ENCODE results near the gene ZNF827. TPM values are rescaled to one million over a fixed set of nuclear protein-coding genes. Genes with fewer than 3 reads are reported as not detected.
A peak's percentile ranks its signal among the peaks of the same experiment; 100 is the strongest.

Gene ZNF827, protein sequence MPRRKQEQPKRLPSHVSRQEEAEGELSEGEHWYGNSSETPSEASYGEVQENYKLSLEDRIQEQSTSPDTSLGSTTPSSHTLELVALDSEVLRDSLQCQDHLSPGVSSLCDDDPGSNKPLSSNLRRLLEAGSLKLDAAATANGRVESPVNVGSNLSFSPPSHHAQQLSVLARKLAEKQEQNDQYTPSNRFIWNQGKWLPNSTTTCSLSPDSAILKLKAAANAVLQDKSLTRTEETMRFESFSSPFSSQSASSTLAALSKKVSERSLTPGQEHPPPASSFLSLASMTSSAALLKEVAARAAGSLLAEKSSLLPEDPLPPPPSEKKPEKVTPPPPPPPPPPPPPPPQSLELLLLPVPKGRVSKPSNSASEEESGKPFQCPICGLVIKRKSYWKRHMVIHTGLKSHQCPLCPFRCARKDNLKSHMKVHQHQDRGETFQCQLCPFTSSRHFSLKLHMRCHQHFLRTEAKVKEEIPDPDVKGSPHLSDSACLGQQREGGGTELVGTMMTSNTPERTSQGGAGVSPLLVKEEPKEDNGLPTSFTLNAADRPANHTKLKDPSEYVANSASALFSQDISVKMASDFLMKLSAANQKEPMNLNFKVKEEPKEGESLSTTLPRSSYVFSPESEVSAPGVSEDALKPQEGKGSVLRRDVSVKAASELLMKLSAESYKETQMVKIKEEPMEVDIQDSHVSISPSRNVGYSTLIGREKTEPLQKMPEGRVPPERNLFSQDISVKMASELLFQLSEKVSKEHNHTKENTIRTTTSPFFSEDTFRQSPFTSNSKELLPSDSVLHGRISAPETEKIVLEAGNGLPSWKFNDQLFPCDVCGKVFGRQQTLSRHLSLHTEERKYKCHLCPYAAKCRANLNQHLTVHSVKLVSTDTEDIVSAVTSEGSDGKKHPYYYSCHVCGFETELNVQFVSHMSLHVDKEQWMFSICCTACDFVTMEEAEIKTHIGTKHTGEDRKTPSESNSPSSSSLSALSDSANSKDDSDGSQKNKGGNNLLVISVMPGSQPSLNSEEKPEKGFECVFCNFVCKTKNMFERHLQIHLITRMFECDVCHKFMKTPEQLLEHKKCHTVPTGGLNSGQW
- 10.5 TPM for total RNA-seq
- long read RNA-seq, partial matches to known transcripts: 1 of 9 reads
- long read RNA-seq, other reads (novel, unspliced or antisense): 8 of 9 reads

DNA sequence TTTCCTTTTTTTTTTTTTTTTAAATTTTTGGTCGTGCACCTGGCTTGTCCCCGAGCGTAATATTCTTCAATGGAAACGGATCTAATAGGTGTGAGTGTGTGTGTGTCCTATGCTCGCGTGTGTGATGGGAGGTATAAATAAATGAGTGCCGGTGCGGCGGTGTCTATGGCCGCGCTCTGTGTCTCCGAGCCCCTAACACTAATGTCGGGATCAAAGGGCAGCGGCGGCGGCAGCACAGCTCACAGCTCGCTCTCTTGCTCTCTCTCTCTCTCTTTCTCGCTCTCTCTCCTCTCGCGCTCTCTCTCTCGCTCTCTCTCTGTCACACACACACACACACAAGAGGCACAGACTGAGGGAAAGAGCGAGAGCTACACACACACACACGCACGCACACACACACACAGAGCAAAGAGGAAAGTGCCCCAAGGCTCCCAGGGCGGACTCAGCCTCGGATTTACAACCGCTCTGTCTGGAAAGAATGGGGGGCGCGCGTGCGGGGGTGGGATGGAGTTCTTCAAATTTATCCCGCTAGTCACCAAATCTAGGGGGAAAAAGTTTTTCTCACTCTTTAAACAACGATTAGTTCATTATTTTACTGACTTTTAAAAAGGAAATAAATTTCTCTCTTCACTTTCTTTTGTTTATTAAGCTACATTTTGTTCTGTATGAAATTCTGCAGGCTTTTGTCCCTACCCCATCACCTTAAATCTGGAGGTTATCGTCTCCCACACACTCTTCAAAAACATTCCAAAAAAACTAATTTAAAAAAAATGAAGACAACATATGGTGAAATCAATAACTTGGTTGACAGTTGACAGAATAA lies at the start of gene ZNF827:
ZNF827 (minus strand) TSS at position 206 of the 823 bp plus-strand sequence. CDS start 416 bp downstream, outside the sequence.
- no peak for DNase-seq (ENCODE audit: low spot score)

DNA sequence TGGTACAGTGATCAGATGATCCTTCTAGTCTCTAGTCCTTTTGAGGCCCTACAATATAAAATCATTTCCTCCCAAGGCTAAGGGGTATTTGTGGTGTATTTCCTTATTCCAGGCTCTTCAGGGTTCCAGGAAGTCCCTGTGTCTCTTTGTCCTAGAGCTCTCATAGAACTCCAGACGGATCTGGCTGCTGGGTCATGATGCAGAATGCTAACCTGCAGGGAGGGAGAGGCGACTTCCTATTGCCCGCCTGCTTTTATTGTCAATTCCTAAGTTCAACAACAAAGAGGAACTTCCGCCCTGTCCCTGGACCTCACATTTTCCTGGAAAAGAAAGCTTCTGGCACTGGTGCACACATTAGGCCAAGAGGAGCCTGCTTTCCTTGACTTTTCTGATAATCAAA lies 45.9 kb upstream of the ZNF827 start:
- DNase-seq (ENCODE audit: low spot score): no peak

DNA sequence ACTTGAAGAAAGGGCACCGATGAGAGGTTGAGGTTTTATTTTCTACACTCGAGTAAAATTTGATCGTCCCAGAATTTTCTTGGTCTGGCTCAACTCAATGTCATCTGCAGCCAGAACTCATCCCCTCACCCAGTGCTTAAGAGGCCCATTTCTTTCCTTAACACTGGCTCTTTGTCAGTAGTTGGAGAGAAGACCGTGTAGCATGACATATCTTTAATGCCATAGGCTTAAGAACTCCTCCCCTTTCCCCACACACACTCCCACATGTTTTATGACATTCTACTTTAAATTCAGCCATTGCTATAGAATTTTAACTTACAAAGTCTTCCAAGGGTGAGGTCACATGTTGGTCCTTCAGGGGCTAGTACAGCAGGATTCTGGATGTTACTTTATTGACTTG lies 44.2 kb upstream of the ZNF827 start:
- no peak for DNase-seq (ENCODE audit: low spot score)

DNA sequence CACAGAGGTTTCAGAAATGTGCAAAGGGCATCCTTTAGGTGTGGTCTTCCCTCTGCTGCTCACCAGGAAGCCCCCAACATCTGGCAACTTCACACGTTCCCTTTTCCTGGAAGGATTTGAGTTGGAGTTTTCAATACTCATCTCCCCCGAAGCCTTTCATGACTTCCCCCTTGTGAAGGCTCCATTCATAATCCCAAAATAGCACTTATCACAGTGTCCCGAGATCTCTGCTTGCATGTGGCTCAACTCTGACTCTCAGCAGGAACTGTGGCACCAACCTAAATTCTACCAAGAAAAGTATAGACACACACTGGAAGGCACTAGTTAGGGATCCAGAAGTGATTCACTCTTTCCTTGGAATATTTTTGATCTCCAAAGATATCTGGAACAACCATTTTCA lies 40.5 kb upstream of the ZNF827 start:
- DNase-seq (ENCODE audit: low spot score): no peak

DNA sequence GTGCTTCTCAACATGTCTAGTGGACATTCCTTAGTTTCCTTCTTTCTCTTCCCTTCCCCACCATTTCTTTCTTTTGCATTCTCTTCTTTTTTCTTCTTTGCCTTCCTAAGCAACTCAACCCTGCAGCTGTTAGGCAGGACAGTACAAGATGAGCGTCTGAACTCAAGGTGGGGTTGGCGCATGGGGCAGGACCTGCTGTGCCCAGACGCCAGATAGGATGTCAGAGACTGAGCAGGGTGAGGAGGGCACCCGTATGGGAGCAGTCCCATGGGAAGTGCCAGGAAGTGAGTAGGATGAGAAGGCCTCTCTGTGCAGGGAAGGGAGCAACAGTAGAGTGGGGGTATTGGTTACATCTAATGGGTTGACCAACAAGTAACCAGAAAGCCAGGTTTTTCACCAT lies 38.1 kb upstream of the ZNF827 start:
- no peak for DNase-seq (ENCODE audit: low spot score)

DNA sequence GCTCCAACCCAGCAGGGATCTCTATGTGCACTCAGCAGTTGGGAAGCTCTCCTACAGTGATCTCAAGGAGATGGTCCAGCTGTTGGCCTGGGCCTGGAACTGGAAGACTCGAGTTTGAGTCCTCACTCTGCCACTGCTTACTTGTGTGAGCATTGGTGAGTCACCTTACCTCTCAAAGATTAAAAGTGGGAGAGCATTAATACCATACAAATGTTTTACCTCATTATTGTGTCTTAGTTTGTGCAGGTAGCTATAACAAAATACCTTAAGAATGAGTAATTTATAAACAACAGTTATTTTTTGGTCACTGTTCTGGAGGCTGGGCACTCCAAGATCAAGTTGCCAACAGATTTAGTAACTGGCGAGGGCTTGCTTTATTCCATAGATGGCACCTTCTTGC lies 21.4 kb upstream of the ZNF827 start:
- DNase-seq (ENCODE audit: low spot score): no peak

DNA sequence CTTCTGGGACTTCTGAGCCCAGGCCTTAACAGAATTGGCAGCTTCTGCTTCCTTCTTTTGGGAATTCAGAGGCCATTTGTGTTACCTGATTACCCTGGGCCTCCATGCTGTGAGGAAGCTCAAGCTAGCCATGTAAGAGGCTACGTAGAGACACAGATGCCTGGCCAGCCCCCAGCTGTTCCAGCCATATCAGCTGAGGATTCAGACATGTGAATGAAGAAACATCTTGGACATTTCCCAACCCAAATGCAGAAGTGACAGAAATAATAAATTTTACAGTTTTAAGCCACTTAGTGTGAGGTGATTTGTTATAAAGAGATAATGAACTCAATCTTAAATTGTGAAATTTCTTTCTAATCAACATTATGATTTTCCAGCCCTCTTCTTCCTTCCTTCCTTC lies 18.7 kb upstream of the ZNF827 start:
- no peak for DNase-seq (ENCODE audit: low spot score)

DNA sequence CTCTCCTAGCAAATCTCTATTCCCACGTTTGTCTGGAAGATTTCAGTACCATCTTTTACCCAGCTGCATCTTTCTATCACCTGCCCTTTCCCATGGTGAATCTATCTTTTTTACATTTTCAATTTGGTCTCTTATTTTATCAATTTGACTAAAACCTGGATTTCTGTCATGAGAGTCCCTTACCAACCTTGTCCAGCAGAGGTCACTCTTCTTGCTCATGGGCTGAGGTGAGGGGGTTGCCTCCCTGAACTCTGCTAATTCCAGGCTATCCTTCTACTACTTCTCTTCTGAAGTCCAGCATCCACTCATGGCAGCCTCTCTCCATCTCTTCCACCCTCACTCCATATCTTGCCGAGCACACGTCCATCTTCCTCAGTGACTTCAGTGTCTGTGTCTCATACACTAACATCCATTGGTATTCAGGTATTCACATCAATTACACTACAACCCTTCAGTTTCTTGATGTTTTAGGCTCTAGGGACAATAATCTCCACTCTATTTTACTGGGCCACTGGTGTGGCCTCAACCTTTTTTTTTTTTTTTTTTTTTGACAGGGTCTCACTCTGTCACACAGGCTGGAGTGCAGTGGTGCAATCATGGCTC lies 17.8 kb upstream of the ZNF827 start:
- DNase-seq (ENCODE audit: low spot score): no peak

DNA sequence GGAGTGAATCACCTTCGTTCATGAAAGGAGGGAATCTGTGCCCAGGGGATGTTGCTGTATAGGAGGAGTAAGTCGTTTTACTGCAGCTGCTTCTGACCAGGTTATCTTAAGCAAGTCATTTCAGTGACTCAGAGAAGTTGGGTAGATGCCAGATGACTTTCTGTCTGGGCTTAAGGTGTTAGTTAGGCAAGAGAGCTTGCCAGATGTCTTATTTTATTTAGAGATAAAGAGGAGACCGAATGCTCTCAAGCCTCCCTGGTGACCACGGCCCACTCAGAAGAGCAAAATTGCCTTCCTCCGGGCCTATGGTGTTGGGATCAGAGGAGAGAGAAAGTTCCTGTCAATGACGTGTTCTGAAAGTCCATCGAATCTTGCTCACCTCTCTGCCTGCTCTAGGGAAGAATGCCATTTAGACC lies 16.3 kb upstream of the ZNF827 start:
- DNase-seq (ENCODE audit: low spot score): no peak

DNA sequence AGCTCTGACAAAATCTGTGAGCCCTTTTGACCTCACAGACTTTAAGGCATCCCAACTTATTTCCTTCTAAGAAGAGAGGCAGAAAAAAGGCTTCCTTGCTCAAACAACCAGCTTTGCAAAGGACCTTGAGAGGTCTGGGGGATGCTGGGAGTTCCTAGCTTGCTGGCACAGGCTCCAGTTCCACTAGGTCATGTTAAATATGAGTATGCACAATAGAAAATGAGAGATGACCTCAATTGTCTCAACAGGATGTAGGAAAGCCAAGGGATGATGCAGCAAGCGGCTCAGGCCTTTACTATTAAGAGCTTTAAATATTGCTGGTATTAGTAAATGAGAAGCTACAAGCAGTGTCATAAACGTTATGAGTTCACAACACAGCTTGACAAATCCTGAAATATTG lies 13.3 kb upstream of the ZNF827 start:
- DNase-seq (ENCODE audit: low spot score): no peak

DNA sequence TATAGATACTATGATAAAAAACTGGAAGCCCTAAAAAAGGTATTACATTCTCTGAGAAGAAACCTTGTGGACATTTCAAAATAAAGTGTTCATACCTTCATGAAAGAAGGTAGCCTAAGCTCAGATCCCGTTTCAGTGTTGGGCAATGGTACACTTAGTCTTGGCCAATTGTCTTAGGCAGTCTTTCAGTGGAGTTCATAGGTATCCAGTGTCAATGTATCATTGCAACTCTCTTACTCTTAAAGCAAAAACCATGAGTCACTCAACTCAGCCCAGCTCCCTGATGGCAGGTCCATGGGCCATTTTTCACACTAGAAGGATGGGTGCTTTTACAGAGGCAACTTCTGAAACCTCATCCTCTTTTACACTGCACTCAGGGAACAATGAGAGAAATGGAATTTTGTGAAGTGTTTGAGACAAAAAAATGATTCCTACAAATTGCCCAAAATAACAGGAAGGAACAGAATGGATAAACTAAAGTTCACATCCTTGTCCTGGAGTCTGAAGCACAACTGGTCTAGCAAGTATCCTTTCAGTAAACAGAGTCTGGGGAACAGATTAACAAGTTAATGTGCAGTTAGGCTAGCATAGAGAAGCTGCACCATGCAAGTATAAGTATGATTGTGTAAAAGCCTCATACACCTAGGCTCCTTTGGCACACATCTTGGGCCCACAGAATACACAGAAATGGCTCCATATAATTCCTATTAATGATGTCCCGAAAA lies 7.0 kb upstream of the ZNF827 start:
- DNase-seq (ENCODE audit: low spot score): no peak

DNA sequence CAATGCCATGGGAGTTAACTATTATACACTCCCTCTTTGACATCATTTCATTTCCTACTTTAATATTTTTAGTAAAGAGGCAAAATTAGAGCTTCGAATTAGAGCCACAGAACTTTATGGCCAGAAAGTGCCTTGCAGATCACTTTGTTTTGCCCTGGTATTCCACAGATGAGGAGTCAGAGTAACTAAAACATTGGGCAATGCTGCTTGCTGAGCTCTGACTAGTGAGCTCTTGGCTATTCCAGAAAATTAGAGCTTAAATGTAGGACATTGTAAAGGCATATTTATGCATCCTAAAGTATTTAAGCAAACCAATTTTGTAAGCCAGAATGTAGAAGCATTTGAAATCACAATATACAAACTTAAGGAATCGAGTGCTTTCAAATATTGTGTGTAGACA lies 6.3 kb upstream of the ZNF827 start:
- DNase-seq (ENCODE audit: low spot score): no peak

DNA sequence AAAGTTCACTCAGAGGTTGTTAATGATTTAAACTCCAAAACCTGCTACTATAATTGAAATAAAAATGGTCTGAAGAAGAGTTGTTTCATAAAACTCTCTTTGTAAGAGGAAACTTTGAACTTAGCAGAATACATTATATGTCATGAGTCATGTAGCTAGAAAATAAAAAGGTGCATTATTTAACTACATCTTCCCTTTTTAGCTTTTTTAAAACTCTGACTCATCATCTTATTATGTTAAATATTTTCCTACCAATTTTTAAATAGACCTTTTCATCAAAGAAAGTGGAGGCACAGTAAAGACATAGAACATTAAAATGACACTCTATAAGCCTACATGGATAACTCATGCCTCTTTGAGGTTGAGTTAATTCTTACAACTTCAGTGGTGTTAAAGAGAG lies 1.2 kb upstream of the ZNF827 start:
- no peak for DNase-seq (ENCODE audit: low spot score)

DNA sequence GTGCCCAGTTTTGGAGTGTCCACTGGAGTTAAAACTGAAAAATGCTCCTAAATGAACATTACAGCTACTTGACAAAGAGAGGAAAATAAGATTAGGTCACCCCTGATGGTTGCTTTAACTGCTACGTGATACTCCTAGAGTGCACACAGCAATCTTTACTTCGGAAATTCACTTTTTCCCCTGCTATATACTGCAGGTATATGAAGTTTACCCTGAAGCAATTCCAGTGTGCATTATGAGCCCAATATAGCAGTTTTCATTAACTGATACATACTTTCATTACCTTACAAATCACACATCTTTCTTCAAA lies 773 bp upstream of the ZNF827 start:
- no peak for DNase-seq (ENCODE audit: low spot score)

DNA sequence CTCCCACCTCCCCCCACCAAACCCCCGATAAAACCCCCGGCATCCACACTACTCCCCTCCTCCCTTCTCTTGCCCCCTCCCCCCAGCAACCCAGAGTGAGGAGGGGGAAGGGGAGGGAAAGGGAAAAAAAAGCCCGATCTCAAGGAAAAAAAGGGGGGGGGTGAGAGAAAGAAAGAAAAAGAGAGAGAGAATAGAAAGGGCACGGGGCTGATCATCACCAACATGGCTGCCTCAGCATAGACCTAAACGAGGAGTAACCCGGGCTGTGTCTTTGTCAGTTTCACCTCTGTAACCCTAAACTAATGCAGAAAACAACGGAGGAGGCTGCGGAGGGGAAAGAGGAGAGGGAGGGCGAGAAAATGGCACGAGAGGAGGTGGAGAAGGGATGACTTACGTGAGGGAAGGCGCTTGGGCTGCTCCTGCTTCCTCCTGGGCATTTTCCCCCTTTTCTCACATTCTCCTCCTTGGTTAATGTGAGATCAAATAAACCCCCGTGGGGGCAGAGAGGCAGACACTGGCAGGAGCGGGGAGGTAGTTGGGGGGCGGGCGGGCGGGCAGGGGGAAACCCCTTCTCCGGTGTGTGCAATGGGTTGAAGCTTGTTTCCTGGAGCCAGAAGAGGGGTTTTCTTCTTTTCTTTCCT lies 532 bp downstream of the ZNF827 start:
- DNase-seq (ENCODE audit: low spot score): no peak

DNA sequence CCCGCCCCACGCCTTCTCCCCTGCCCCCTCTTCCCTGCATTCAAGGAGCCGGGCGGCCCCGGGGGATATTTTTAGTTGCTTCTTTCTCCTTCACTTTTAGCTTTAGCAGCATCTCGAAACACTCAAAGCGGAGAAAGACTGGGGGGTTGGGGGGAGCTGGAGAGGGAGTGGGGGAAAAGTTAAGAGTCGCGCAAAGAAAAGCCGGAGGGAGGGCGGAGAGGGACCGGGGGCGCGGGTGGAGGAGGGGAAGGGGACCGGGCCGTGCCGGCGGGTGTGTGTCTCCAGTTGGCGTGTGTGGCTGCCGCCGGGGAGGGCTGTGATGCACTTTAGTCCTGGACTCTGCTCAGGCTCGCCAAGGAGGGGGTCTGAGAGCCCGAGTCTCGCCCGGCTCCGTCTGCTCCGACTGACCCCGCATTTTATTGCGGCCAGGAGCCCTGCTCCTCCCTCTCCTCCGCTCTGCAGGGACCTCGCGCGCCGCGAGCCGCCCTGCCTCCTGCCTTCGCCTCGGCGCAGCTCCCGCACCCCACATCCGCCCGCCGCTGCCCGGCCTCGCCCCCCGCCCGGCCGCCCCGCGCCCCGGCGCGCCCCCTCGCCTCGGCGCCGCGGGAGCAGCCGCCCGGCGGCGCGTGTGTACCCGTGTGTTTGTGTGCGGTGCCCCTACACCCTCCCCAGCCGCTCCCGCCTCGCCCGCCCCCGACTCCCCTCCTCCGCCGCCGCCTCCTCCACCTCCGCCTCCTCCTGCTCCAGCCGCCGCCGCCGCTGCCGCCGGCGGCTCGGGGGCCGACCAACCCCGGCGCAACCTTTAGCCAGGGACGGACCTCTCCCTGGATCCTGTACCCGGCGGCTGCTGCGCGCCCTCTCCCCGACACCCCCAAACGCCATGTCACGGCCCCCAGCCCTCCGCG lies 1.4 kb downstream of the ZNF827 start:
- DNase-seq (ENCODE audit: low spot score): peak; percentile 92

DNA sequence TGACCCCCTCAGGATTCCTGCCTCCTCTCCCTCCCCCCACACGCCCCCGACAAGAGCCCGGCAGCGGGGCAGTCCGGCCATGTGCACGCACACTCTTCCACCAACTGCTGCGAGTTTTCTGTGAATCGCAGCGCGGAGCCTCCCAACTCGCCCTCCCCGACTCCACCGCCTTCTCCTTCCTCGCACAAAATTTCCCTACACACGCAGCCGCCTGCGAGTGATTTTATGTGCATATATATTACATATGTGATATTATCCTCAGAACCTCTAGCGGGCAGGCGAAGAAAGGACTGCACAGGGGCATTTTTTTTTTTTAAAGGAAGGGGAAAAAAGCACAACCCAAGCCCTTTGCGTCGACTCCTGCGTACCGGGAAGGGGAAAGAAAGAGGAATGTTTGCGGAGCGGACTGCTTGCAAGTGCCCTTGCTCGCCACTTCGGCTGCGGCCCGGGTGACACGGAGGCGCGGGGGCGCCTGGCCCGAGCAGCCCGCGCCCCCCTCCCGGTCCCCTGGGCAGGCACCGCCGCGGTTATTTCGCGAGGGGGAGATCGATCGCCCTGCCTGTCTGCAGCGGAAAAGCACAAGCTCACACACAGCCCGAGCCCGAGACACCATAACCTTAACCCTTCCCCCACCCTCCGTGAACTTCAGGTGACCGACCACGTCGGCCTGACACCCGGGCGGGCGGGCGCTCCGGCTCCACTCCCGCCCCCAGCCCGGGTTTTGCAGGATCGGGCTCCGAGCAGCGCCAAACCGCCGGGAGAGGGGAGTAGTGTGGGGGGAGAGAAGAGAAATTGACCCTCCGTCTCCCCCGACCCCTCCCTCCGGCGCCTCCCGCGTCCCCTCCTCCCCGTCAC lies 2.3 kb downstream of the ZNF827 start:
- no peak for DNase-seq (ENCODE audit: low spot score)
